Glomerular visceral epithelial cell (primary cell): Measurements from ENCODE around the gene EFCC1.
A peak's percentile ranks its signal among the peaks of the same experiment; 100 is the strongest.

Experiments used
- DNase-seq: peaks from one replicate; pipeline ENCODE4 v3.0.0-alpha.2; 2016; ENCODE audit errors: extremely low spot score

The EFCC1 gene

GRCh38 chr3:129032716-129033115 lies 31.6 kb downstream of the EFCC1 start:
- DNase-seq, result no peak

GRCh38 chr3:129033151-129033550 lies 32.0 kb downstream of the EFCC1 start:
- no peak for DNase-seq

- no peak for DNase-seq
Measured at GRCh38 chr3:129033633-129034321, 32.7 kb downstream of the EFCC1 start.

GRCh38 chr3:129034642-129035041 lies 33.5 kb downstream of the EFCC1 start:
- DNase-seq, result no peak

- no peak for DNase-seq
Measured at GRCh38 chr3:129035360-129036221, 34.5 kb downstream of the EFCC1 start.

- no peak for DNase-seq
Measured at GRCh38 chr3:129036222-129037092, 35.4 kb downstream of the EFCC1 start.

GRCh38 chr3:129037093-129037419 lies 36.0 kb downstream of the EFCC1 start:
- DNase-seq, result no peak

- DNase-seq, result no peak
Measured at GRCh38 chr3:129038121-129038855, 37.2 kb downstream of the EFCC1 start.

- peak; percentile 49 for DNase-seq
Measured at GRCh38 chr3:129039271-129040038, 38.4 kb downstream of the EFCC1 start.

- no peak for DNase-seq
Measured at GRCh38 chr3:129040039-129040336, 38.9 kb downstream of the EFCC1 start.

GRCh38 chr3:129040579-129041300 lies 39.6 kb downstream of the EFCC1 start:
- no peak for DNase-seq

- DNase-seq, result no peak
Measured at GRCh38 chr3:129045675-129046036, 44.6 kb downstream of the EFCC1 start.

- DNase-seq, result no peak
Measured at GRCh38 chr3:129046037-129046731, 45.1 kb downstream of the EFCC1 start.

- no peak for DNase-seq
Measured at GRCh38 chr3:129046732-129047552, 45.8 kb downstream of the EFCC1 start.

GRCh38 chr3:129047553-129047839 lies 46.4 kb downstream of the EFCC1 start:
- DNase-seq, result no peak

GRCh38 chr3:129050556-129051295 lies 49.6 kb downstream of the EFCC1 start:
- no peak for DNase-seq

GRCh38 chr3:129051871-129052340 lies 50.8 kb downstream of the EFCC1 start:
- peak; percentile 40 for DNase-seq

GRCh38 chr3:129052675-129053074 lies 51.6 kb downstream of the EFCC1 start:
- DNase-seq, result no peak
